SIG-M5 treated with dmso at 0.1 percent for 504 hours (cell line): Measurements from ENCODE around the gene SYK.

Experiments
- DNase-seq: peaks from one replicate; lab custom pipeline; 2025; ENCODE audit not compliant: unreplicated experiment; lab: John Stamatoyannopoulos, UW

SYK gene

GRCh38 chr9:90901933-90902332 lies 100.3 kb downstream of the SYK start:
- DNase-seq = no peak

GRCh38 chr9:90903766-90904424 lies 102.3 kb downstream of the SYK start:
- no peak for DNase-seq

DNA sequence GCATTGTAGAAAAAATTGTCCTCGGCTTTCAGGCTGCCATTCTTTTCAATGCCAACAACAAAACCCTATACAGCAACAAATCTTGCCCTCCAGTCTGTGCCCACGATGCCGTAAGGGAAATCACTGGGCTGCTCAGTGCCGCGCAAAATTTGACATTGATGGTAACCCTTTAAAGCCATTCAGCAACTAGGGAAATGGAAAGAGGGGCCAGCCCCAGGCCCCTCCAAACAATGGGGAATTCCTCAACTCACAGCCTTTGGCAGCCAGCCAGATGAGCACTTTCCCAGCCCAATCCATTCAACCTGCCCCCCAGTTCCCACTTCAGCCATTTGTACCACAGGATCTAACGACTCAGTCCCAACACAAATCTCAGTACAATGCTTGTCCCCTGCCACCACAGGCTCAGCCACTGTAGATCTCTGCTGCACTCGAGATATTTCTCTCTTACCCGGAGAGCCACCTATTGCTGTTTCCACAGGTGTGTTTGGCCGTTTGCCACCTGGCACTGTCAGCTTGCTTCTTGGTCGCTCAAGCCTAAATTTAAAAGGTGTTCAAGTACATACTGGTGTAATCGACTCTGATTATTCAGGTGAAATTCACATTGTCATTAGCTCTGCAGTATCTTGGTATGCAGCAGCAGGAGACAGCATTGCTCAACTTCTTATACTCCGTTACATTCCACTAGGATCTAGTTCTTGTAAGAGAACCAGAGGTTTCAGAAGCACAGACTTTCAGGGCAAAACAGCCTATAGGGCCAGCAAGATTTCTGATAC lies 103.3 kb downstream of the SYK start:
- DNase-seq = no peak

GRCh38 chr9:90905822-90906221 lies 104.2 kb downstream of the SYK start:
- DNase-seq = no peak

DNA sequence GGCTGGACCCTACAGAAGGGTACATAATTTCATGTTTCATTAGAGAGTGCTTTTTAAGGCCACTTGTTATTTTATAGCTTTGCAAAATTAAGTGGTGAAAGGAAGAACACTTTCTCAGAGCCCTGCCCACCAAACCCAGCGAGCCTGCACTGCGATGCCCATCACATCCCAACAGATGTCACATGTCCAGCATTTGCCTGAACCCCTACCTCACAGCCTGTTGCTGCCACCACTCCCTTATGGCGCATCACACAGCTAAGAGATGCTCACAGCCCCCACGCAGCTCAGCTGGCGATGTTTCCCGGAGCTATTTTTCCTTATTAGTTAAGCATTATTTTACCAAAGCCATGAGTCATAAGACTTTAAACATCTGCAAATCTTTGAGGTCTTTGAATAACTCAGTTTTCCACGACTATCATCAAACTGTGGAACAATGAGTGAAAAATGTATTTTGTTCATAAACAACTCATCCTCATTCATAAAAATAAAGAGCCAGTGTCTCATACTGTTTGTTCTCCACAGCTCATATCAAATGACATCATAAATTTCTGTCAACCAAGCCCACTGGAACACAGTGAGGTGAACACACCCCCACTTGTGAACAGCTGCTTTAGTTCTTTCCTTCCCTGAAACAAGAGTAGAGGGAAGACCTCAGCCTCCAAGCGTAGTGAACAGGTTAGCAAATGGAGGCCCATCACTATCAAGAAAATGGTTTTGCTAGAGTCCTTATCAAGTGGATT lies 104.9 kb downstream of the SYK start:
- no peak for DNase-seq

GRCh38 chr9:90907056-90907445 lies 105.4 kb downstream of the SYK start:
- DNase-seq = no peak

DNA sequence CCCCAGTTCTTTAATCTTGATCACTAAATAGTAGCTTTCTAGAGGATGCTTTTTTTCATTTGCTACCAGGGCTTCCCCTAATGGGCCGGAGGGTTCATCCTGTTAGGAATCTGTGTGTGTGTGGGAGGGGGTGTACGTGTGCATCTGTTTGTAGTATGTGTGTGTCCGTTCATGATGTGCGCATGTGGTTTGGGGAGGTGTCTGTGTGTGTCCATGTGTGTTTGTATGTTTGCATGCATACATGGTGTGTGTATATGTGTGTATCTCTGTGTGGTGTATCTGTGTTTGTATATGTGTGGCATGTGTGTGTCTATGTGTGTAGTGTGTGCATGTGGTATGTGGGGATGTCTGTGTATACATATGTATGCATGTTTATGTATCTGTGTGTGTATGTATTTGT lies 106.2 kb downstream of the SYK start:
- no peak for DNase-seq

DNA sequence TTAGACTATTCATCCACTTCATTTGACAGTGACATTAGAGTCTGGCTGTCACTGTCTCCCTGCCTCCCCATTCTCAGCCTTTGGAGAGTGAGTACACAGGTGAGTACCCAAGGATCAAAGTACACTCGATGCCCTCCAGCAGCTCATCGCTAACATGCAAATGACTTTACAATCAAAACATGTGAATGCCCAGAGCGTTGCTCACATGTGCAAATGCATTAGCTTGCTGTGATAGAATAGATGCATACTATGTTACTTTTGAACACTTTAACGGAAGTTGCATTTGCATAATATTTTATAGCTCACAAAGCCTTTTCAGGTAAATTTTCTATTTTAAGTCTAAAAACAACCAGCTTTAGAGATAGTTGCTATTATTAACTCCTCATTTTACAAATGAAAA lies 107.6 kb downstream of the SYK start:
- DNase-seq = no peak

GRCh38 chr9:90909747-90910283 lies 108.2 kb downstream of the SYK start:
- DNase-seq = no peak

- DNase-seq = no peak
Measured at GRCh38 chr9:90914196-90914595, 112.6 kb downstream of the SYK start.

DNA sequence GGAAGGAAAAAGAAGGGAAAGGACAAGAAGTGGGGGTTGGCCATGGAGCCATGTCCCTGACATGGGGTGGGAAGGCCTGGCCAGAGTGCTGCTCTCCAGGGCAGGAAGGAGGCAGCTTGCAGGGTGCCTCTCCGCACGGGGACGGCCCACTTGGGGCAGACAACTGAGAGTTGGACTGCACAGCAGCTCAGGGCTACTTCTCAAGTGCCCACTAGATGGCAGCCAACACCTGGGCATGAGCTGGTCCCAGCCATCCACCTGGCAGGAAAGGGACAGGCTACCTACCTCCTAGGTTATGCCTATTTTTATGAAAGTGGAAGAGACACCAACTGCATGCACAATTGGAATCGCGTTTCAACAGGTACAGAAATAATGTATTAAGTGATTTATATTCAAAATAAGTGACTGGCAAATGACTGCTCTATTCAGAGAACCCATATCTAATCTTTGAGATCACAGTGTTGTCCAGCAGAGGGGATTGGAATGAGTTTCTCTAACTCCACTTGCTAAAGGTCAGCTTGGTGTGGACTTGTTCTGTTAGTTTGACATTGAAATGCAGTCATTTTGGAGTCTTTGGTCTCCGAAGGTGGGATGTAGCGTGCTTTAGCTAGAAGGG lies 113.4 kb downstream of the SYK start:
- peak; percentile 66 for DNase-seq

- DNase-seq = peak; percentile 20
Measured at GRCh38 chr9:90915693-90916092, 114.1 kb downstream of the SYK start.

GRCh38 chr9:90916147-90916734 lies 114.6 kb downstream of the SYK start:
- DNase-seq = no peak

DNA sequence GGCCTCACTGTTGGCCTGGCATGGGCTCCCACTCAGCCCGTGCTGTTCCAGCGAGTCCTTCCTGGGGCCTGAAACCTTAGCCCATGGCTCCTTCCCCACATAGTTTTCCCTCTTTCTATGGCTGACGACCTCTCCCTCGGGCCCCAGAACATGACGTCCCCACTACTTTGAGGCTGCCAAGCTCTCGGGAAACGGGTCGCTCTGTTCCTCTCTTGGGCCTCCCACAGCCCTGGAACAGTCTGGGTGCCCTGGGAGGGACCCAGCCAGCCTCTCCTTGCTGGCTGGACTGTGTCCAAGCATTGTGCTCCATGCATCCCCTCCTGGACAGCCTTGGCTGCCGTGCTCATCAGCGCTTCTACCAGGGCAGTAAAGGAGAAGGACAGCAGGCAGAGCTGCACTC lies 118.3 kb downstream of the SYK start:
- no peak for DNase-seq

- no peak for DNase-seq
Measured at GRCh38 chr9:90921104-90921503, 119.5 kb downstream of the SYK start.

GRCh38 chr9:90921969-90922368 lies 120.3 kb downstream of the SYK start:
- DNase-seq = no peak

GRCh38 chr9:90925581-90926257 lies 124.1 kb downstream of the SYK start:
- no peak for DNase-seq

DNA sequence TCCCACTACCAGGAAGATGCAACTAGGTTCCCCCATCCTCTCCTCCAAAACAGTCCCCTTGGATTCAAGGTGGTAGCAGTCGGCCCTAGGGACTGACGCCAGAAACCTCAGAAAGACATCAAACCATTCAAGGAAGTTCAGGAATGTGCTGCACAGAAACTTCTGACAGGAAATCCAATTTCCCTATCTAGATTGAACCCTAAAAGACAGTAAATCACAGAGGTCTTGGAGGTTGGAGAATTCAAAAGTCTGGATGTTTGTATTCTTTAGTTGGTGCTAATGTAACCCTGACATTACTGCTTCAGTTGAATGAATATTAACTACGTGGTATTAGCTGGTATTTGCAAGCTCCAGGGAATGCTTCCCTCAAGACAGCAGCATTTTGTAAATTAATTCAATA lies 125.3 kb downstream of the SYK start:
- DNase-seq = no peak

GRCh38 chr9:90927496-90927895 lies 125.9 kb downstream of the SYK start:
- DNase-seq = no peak

DNA sequence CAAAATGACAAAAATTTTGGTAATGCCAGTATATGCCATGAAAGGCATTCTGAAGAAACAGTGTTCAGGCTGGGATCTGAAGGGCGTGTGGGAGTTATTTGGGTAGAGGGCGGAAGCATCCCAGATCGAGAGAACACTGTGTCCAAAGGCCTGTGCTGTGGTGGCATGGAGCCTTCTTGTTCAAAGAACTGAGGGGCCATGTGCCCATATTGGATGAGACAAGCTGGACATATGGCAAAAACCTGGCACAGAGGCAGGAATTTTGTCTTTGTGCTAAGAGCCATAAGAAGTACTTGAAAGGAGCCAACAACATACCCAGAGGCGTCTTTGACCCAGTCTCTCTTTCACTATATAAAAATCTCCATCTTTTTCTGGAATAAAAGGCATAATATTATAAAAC lies 128.0 kb downstream of the SYK start:
- no peak for DNase-seq
